NCI-H82 treated with DMSO at 0.1 percent for 48 hours (cell line): ENCODE measurements around the gene PLXNB3.
"Not testable (repeated sequence)": the region's sequence is repeated elsewhere in the genome, so short reads cannot be mapped to it uniquely, and the experiment has no call there.

ENCODE experiments used
- DNase-seq: peaks from one replicate; lab custom pipeline; 2025; ENCODE audit not compliant: unreplicated experiment; lab: John Stamatoyannopoulos, UW

The PLXNB3 gene

DNA sequence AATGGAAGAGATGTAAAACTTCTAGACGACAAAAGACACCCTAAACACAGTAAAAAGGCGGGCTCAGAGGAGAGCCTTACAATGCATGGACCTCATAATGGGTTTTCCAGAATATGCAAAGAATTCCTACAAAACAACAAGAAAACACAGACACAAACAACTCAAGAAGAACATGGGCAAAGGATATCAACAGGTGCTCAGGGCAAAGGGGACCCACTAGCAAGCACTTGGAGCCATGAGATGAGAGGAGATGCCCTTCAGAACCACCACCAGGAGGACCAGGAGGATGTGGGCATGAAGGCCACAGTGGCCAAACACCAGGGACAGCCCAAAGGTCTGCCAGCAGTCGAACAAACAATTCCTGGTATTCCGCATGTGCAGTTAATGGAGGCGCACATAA lies 49.1 kb downstream of the PLXNB3 start:
- DNase-seq = no peak

DNA sequence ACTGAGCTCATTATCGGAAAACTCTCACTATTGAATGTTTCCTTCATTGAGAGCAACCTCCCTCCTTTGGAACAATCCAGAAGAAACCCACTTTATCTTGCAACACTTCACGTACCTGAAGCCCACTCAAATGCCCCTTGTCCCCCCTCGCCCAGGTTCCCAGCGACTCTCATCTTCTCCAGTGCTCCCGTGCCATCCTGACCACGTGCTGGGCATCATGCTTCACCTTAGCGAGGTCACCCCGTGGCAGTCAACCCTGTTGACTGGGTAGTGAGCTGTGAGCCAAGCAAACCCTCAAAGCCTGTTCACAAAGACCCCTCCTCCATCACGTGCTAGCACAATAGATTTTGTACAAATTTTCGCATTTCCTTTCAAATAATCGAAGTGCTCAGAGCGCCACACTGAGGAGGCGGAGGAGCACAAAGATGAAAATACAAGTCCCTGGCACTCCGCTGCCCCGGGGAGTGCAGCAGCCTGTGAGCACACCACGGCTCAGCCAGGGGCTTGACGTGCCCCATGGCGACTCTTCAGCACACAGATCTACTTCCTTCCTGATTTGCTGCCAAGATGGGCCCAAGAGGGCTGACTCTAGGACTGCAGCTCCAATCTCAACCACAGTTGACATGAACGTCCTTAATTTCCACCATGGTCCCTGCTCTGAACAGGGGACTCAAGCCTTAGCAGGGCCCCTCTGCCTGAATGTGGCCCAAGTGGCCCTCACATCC lies 50.7 kb downstream of the PLXNB3 start:
- no peak for DNase-seq

DNA sequence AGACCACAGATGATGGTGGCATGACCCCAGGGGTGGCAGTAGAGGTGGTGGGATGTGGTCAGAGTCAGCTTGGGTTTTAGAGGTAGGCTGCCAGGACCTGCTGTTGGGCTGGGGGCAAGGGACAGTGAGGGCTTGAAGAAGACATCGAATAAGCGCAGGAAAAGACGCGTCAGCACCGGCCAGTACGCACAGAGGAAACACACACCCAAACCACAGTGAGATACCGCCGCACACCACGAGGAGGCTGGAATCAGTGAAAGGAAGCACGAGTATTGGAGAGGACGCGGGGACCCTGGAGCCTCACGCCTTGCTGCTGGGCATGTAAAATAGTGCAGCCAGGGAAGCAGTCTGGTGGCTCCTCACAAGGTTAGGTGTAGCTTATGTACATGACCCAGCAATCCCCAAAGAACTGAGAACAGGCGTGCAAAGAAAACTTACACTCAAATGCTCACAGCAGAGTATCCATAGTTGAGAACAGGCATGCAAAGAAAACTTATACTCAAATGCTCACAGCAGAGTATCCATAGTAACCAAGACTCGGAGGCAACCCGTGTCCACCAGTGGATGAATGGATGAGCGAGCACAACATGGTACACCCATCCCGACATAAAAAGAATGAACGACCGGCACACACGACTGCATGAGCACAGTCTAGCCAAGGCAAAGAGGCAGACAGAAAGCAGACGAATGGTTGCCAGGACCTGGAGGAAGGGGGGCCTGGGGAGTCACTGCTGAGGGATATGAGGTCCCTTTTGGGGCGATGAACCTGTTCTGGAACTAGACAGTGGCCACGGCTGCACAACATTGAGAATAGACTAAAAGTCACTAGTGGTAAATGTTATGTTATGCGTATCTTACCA lies 53.0 kb downstream of the PLXNB3 start:
- no peak for DNase-seq

DNA sequence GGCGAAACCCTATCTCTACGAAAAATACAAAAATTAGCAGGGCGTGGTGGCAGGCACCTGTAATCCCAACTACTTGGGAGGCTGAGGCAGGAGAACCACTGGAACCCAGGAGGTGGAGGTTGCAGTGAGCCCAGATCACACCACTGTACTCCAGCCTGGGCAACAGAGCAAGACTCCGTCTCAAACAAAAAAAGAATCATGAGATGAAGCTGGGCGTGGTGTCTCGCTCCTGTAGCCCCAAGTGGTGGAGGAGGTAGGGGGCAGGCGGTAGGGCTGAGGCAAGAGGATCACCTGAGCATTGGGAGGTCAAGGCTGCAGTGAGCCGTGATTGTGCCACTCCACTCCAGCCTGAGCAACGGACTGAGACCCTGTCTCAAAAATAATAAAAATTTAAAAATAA lies 54.0 kb downstream of the PLXNB3 start:
- DNase-seq = not testable (repeated sequence)

DNA sequence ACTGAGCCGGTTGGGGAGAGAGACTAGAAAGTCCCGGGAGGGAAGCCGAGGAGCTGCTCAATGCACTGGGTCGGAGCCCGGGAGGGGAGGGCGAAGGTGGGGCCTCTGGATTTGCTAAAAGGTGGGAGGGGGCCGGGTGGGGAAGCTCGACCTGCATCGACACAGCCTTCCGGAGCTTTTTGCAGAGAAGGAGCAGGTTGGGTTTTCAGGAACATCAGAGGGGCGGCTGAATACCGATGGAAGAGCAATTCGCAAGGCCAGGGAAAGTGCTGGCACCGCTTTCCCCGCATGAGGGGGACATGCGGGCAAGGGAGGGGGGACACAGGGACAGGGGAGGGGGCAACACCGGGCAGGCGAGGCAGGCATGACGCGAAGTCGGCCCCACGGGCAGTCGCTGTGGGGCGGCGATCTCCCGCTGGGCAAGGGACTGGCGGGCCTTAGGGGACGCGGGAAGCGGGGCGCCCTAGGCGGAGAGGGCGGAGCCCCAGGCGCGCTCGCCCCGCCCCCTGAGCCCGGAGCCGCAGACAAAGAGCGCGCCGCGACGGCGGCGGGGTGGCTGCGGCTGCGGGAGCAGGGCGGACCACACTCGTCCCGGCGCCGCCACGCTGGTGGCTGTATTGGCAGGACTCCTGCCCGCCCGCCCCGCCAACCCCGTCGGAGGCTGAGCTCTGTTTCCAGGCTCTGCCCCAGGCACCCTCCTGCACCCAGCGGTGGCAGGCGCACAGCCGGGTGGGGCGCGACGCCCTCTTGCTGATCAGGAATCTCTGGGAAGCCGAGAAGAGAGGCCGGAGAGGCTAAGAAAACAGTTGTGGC lies 54.7 kb downstream of the PLXNB3 start:
- DNase-seq = no peak

DNA sequence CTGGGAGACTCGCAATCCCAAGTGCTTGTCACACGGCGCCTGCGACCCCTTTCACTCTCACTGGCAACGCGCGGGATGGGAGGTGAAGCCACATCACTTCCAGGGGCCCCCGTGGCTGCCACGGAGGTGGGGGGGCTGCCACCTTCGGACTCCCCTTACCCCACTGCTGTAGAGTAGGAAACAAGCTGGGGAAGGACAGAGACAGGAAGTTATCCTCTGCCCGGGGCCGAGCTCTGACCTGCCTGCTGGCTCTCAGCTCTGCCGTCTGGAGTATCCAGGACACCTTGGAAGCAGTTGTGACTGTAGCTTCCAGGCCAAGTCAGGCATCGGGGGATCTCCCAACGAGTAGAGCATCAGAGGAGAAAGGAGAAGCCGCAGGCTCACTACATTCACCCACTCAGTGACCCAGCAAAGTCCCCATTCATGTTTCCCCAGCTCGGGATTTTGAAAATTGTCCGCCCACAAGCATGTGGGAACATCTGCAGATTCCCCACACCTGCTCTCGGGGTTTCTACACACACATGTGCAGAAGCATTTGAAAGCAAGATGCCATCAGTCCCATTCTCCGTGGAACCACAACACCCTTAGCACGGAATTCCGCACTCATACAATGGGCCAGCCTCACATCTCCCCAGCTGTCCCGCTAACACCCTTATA lies 55.5 kb downstream of the PLXNB3 start:
- DNase-seq = no peak

DNA sequence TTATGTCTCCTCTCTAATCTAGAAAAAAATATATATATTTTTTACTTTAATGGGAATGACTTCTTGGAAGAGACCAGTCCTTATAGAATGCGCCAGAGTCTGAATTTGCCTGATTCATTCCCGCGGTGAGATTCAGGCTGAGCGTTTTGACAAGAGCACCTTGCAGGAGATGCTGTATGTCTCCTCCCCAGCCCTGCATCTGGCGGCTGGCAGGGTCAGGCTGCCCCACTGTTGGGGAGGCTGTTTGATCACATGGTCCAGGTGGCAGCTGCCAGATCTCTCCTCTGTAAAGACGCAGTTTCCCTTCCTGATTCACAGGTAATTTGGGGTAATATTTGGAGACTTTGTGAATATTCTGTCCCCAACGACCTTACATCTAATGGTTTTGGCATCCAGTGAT lies 56.6 kb downstream of the PLXNB3 start:
- no peak for DNase-seq

DNA sequence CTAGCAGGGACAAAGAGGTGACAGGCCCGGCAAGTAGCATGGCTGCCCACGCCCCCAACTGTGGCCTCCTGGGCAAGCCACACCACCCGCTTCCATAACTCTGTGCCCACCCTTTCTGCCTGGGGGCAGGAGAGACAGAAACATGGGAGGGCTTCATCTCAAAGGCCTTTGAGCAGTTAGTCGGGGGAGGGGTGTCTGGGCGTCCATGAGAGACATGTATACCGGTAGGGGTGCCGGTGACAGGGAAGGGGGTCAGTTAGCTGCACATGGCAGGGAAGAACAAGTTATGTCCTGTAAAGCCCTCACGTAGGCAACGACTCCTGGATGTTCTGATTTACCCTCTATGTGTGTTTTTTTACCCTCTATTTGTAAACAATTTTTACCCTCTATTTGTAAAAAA lies 57.0 kb downstream of the PLXNB3 start:
- no peak for DNase-seq

DNA sequence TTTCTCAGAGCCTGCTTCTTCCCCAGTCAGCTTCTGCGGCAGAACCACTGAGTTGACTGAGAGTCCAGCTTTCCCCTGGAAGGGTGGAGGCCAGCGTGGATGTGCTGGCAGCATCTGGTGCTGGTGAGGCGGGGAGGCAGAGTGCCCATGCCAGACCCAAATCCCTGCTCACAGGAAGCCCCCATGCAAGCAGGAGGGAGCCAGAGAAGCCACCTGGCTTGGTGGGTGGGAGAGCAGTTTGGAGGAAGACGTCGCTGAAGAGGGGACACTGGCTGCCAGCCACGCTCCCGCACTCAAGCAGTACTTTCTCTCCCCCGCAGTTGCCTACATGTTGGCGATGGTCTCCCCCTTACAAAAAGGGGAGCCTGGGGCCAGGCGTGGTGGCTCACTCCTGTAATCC lies 60.3 kb downstream of the PLXNB3 start:
- DNase-seq = no peak

DNA sequence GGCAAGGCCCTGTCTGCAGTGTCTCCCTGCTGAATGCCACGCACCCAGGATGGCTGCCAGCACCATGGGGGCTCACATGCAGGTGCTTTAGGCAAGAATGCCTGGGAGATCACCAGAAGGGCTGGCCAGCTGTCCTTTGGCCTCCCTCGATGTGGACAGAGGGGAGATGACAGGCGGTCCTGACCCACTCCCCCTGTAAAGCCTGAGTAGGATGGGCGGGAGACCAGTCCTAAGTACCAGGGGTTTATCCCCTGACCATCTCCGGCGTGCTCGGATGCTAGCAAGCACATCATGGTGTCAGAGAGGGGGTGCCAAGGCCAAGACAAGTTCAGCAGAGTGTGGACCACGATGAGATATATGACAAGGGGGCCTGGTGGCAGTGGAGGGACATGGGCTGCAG lies 61.0 kb downstream of the PLXNB3 start:
- no peak for DNase-seq
